H9 (cell line): ENCODE data around the gene PHACTR1. TPM values are rescaled to one million over a fixed set of nuclear protein-coding genes. Genes with fewer than 3 reads are reported as not detected.

Experiments used
- DNase-seq: peaks from one replicate; pipeline ENCODE4 v3.0.0-alpha.2; 2017
- H2AFZ ChIP-seq: one replicate; pipeline ENCODE4 v1.6.1; 2013; ENCODE audit warnings: mild to moderate bottlenecking, low read length, control low read depth, moderate library complexity
- H2AK5ac ChIP-seq: 2 replicates; pipeline ENCODE4 v1.6.1; 2013; ENCODE audit warnings: low read length, control low read depth, mixed read lengths; ENCODE audit not compliant: insufficient read length
- H2BK120ac ChIP-seq: one replicate; pipeline ENCODE4 v1.6.1; 2013; ENCODE audit warnings: low read depth, mild to moderate bottlenecking, low read length, control low read depth, inconsistent platforms; ENCODE audit not compliant: poor library complexity, severe bottlenecking
- H2BK12ac ChIP-seq: 2 replicates; pipeline ENCODE4 v1.6.1; 2013; ENCODE audit warnings: low read length, control low read depth, mixed read lengths, low read depth; ENCODE audit not compliant: insufficient read length
- H2BK15ac ChIP-seq: 2 replicates; pipeline ENCODE4 v1.6.1; 2013; ENCODE audit warnings: low read depth, low read length, control low read depth
- H2BK20ac ChIP-seq: one replicate; pipeline ENCODE4 v1.6.1; 2013; ENCODE audit warnings: low read depth, mild to moderate bottlenecking, low read length, control low read depth, inconsistent platforms; ENCODE audit not compliant: poor library complexity, severe bottlenecking
- H2BK5ac ChIP-seq: 2 replicates; pipeline ENCODE4 v1.6.1; 2013; ENCODE audit warnings: low read length, control low read depth, mixed read lengths; ENCODE audit not compliant: insufficient read length
- H3K14ac ChIP-seq: 2 replicates; pipeline ENCODE4 v1.6.1; 2013; ENCODE audit warnings: low read length, control low read depth; ENCODE audit not compliant: insufficient read depth
- H3K18ac ChIP-seq: 2 replicates; pipeline ENCODE4 v1.6.1; 2013; ENCODE audit warnings: low read depth, mild to moderate bottlenecking, mixed read lengths, low read length, control low read depth; ENCODE audit not compliant: insufficient read length
- H3K23ac ChIP-seq: 2 replicates; pipeline ENCODE4 v1.6.1; 2013; ENCODE audit warnings: low read length, control low read depth, mixed read lengths, low read depth; ENCODE audit not compliant: insufficient read length
- H3K23me2 ChIP-seq: 2 replicates; pipeline ENCODE4 v1.6.1; 2013; ENCODE audit warnings: low read depth, mild to moderate bottlenecking, mixed read lengths, low read length, control low read depth; ENCODE audit not compliant: insufficient read length, poor library complexity, severe bottlenecking
- H3K27ac ChIP-seq: 2 replicates; pipeline ENCODE4 v1.5.1; 2013; ENCODE audit warnings: low read length, control low read depth, mixed read lengths, low read depth; ENCODE audit not compliant: insufficient read length
- H3K27me3 ChIP-seq: 2 replicates; pipeline ENCODE4 v1.6.1; 2013; ENCODE audit warnings: low read length, control low read depth, inconsistent platforms; ENCODE audit not compliant: insufficient read depth
- H3K4ac ChIP-seq: 2 replicates; pipeline ENCODE4 v1.6.1; 2013; ENCODE audit warnings: low read depth, mild to moderate bottlenecking, control low read depth, inconsistent platforms, low read length, moderate library complexity
- H3K4me1 ChIP-seq: 2 replicates; pipeline ENCODE4 v1.6.1; 2013; ENCODE audit warnings: low read length, control low read depth, inconsistent platforms; ENCODE audit not compliant: insufficient read depth
- H3K4me2 ChIP-seq: 2 replicates; pipeline ENCODE4 v1.6.1; 2013; ENCODE audit warnings: low read length, control low read depth, mixed read lengths; ENCODE audit not compliant: insufficient read length, insufficient read depth
- H3K56ac ChIP-seq: 2 replicates; pipeline ENCODE4 v1.6.1; 2013; ENCODE audit warnings: low read depth, mild to moderate bottlenecking, mixed read lengths, low read length, control low read depth; ENCODE audit not compliant: insufficient read length
- H3K79me1 ChIP-seq: 2 replicates; pipeline ENCODE4 v1.6.1; 2013; ENCODE audit warnings: low read depth, mild to moderate bottlenecking, moderate library complexity, low read length, control low read depth, inconsistent platforms; ENCODE audit not compliant: insufficient read depth, poor library complexity, severe bottlenecking
- H3K79me2 ChIP-seq: 2 replicates; pipeline ENCODE4 v1.6.1; 2013; ENCODE audit warnings: low read length, control low read depth, inconsistent platforms; ENCODE audit not compliant: insufficient read depth
- H3K9ac ChIP-seq: 2 replicates; pipeline ENCODE4 v1.6.1; 2013; ENCODE audit warnings: low read length, control low read depth, mixed read lengths; ENCODE audit not compliant: insufficient read length; ENCODE audit errors: extremely low read depth
- H3K9me3 ChIP-seq: one replicate; pipeline ENCODE4 v1.6.1; 2013; ENCODE audit warnings: low read depth, low read length, inconsistent platforms; ENCODE audit not compliant: control insufficient read depth
- H3T11ph ChIP-seq: one replicate; pipeline ENCODE4 v1.6.1; 2013; ENCODE audit warnings: mild to moderate bottlenecking, low read length, control low read depth, inconsistent platforms
- H4K20me1 ChIP-seq: one replicate; pipeline ENCODE4 v1.6.1; 2013; ENCODE audit not compliant: control insufficient read depth, insufficient read length, insufficient read depth
- H4K5ac ChIP-seq: 2 replicates; pipeline ENCODE4 v1.6.1; 2013; ENCODE audit warnings: low read depth, mild to moderate bottlenecking, mixed read lengths, low read length, control low read depth; ENCODE audit not compliant: insufficient read length
- H4K8ac ChIP-seq: replicated peaks from 2 replicates; pipeline ENCODE4 v1.6.1; 2013; ENCODE audit warnings: low read length, control low read depth, mixed read lengths, low read depth; ENCODE audit not compliant: insufficient read length
- H4K91ac ChIP-seq: 2 replicates; pipeline ENCODE4 v1.6.1; 2013; ENCODE audit warnings: low read depth, mild to moderate bottlenecking, moderate library complexity, mixed read lengths, low read length, control low read depth; ENCODE audit not compliant: insufficient read length
- H3K27ac Mint-ChIP-seq, 3 experiments: 2 replicates in 2 of 3; 3 replicates in 1 of 3; pipeline ENCODE4 v1.8.0; 2020 to 2021; ENCODE audit warnings: mixed read lengths in 3 of 3, mild to moderate bottlenecking in 1 of 3, moderate library complexity in 1 of 3
- H3K27me3 Mint-ChIP-seq: 2 replicates; pipeline ENCODE4 v1.8.0; 2021; ENCODE audit warnings: low read depth, mild to moderate bottlenecking, moderate library complexity, mixed read lengths
- H3K36me3 Mint-ChIP-seq, 3 experiments: 2 replicates in 2 of 3; 3 replicates in 1 of 3; pipeline ENCODE4 v1.8.0; 2020 to 2021; ENCODE audit warnings: low read depth in 3 of 3, mixed read lengths in 3 of 3; ENCODE audit not compliant: insufficient read depth in 1 of 3
- H3K4me1 Mint-ChIP-seq, 2 experiments: 2 replicates each; pipeline ENCODE4 v1.8.0; 2020; ENCODE audit warnings: mixed read lengths in 2 of 2
- H3K4me3 Mint-ChIP-seq, 2 experiments: 2 replicates in 1 of 2; 3 replicates in 1 of 2; pipeline ENCODE4 v1.8.0; 2020 to 2021; ENCODE audit warnings: mild to moderate bottlenecking in 2 of 2, mixed read lengths in 2 of 2, moderate library complexity in 1 of 2
- H3K9me3 Mint-ChIP-seq, 2 experiments: 2 replicates in 1 of 2; 3 replicates in 1 of 2; pipeline ENCODE4 v1.8.0; 2020; ENCODE audit warnings: mild to moderate bottlenecking in 2 of 2, mixed read lengths in 2 of 2, moderate library complexity in 1 of 2
- CTCF ChIP-seq: fragments of 200-600 bp; sonication (generic); conservative IDR thresholded peaks from 3 replicates; pipeline ENCODE4 v1.8.0; 2021; ENCODE audit warnings: antibody characterized with exemption, mild to moderate bottlenecking
- WGBS: extraction: QIAGEN DNeasy Blood & Tissue Kit; methylation state at CpG from one replicate; pipeline ENCODE4 v1.1.7; 2013; ENCODE audit warnings: missing lambda C conversion rate, low lambda C conversion rate, mixed read lengths; ENCODE audit not compliant: insufficient read length; ENCODE audit errors: extremely low coverage; 5-methylcytosine and 5-hydroxymethylcytosine counted together
- total RNA-seq: library from RNA; stranded (reverse); gene quantifications from 2 replicates; pipeline ENCODE4 v1.2.1, GENCODE V29; 2021

Gene PHACTR1
- total RNA-seq, 1 experiment from 2014 or later: 15.9 TPM

DNA sequence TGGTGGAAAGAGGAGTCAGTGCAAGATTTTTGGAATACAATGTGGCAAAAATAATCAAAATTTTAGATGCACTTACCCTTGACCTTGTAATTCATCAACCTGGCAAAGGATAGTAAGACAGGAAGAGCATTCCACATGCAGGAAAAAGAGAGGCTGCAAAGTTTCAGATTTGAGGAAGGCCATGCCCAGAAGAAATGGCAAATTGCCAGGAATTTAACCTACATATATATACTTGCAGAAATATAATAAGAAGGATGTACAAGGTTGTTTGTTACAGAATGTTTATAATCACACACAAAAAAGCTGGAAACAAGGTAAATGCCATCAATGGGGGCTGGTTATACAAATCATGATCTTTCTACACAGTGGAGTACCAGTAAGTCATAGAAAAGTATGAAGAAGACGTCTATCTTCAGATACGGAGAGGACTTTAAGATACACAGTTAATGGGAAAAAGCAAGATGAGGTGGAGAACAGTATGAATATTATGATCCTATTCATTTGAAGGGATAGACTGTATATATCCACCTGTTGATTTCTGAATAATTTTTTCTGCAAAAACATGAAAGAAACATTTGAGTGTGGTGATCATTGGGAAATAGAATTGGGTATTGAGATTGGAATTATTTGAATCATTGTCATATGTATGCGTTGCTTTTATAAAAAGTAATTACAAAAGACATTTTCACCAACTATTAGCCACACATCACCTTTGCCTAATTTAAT is 358.0 kb downstream of the PHACTR1 start:
- no peaks in the 10 kb centered on the region for H3K23me2 ChIP-seq
- no peak overlapping the region for H3K4me2 ChIP-seq
- H3K56ac ChIP-seq: no peak overlapping the region
- Mint-ChIP-seq H3K27ac (no peak overlapping the region), H3K36me3 (no peaks in the 10 kb centered on the region), H3K4me3 (no peak overlapping the region), H3K4me1 (peaks cover 28 to 31% of the 10 kb centered on the region in 2 experiments), H3K9me3 (no peaks in the 10 kb centered on the region), H3K27me3 (no peaks in the 10 kb centered on the region)
- no peak overlapping the region for H4K91ac ChIP-seq
- no peak overlapping the region for H3K9ac ChIP-seq
- WGBS: no CpG with 5 or more reads among the region's 3 CpGs
- no peak for DNase-seq
- H3T11ph ChIP-seq: no peak overlapping the region
- no peaks in the 10 kb centered on the region for H3K79me2 ChIP-seq
- no peaks in the 10 kb centered on the region for H3K9me3 ChIP-seq
- TF ChIP-seq CTCF: no peak
- no peak overlapping the region for H2AFZ ChIP-seq
- no peak overlapping the region for H3K23ac ChIP-seq
- H3K4ac ChIP-seq: no peak overlapping the region
- H4K20me1 ChIP-seq: no peaks in the 10 kb centered on the region
- H3K27ac ChIP-seq: no peak overlapping the region
- H3K18ac ChIP-seq: no peak overlapping the region
- no peak overlapping the region for H2AK5ac ChIP-seq
- no peaks in the 10 kb centered on the region for H3K79me1 ChIP-seq
- no peak overlapping the region for H2BK120ac ChIP-seq
- no peak overlapping the region for H3K14ac ChIP-seq
- H3K4me1 ChIP-seq: peaks cover 4% of the 10 kb centered on the region; the same call in 1 of the 2 replicates
- no peak overlapping the region for H2BK20ac ChIP-seq
- no peak overlapping the region for H2BK15ac ChIP-seq
- H2BK12ac ChIP-seq: no peak overlapping the region
- no peak overlapping the region for H4K8ac ChIP-seq
- H2BK5ac ChIP-seq: no peak overlapping the region
- no peaks in the 10 kb centered on the region for H3K27me3 ChIP-seq
- no peak overlapping the region for H4K5ac ChIP-seq
